ENCODE data around the gene SEC14L5. TPM values are rescaled to one million over a fixed set of nuclear protein-coding genes. Genes with fewer than 3 reads are reported as not detected.

Gene SEC14L5
- total RNA-seq, 1 experiment from 2014 or later = 1.8 TPM

DNA sequence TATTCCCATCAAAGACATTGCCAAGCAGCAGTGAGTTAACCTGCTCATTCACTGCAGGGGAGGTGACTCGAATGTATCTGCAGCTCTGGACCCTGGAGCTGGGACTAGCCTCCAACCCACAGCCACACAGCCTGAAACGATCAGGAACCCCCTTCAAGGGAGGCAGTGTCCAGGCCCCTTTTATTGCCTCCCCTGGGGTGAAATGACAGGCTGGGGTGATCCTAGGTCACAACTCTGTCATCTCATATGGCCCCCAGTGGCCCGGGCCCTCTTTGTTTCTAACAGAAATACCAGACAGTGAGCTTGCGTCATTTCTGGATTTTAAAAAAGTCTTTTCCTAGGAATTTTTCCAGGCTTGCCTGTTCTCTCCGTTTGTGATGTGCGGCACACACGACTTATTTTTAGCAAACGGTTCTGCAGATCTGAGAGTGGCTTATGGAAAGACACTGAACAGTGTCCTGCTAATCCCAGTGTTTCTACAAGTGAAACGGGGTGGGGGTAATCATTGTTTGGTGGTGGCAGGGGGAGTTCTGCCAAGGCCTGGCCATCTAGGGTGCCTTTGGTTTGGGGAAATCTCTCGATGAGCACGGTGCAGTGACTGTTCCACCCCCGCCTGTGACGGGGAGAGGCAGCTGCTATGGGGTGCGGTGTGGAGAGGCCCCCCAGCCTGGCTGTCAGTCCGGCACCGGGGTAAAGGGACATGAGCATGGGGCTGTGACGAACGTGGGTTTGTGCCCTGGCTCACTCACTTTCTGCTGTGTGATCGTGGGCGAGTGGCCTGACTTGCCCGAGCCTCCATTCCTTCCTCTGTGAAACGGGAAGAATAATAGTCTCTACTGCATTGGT, 48.4 kb downstream of the SEC14L5 start:
- H3K27ac ChIP-seq = no peak overlapping the region
- no peak overlapping the region for H2AFZ ChIP-seq
- intact Hi-C loops (cut with micrococcal nuclease; ENCODE audit: unreplicated experiment) = no loop called here
- CTCF ChIA-PET = interaction anchor here (0.5 kb wide), 1 partner anchor 10 kb away, joined by 6 read pairs; no protein-coding TSS in a partner anchor
- H3K9me3 ChIP-seq (ENCODE audit: insufficient read depth, low read depth) = no peaks in the 10 kb centered on the region
- no peaks in the 10 kb centered on the region for H3K4me1 ChIP-seq (replicated peaks; ENCODE audit: insufficient read depth)
- no TSS peak for BruUV-seq (replicated peaks)
- POLR2A ChIA-PET (ENCODE audit: unreplicated experiment) = interaction anchor here (0.6 to 0.7 kb wide), 2 partner anchors 159 to 1109 kb away, joined by 7 to 32 read pairs; no protein-coding TSS in a partner anchor
- no peaks in the 10 kb centered on the region for H3K79me2 ChIP-seq (ENCODE audit: low read depth)
- TF ChIP-seq EZH2 (IDR thresholded peaks at IDR 0.05; ENCODE audit: low read depth) = no peak
- TF ChIP-seq CTCF (conservative IDR thresholded peaks at IDR 0.05) = no peak
- H3F3A ChIP-seq (ENCODE audit: insufficient read depth, low read depth) = no peaks in the 10 kb centered on the region
- no peaks in the 10 kb centered on the region for H3K9me2 ChIP-seq (ENCODE audit: insufficient read depth)
- no peaks in the 10 kb centered on the region for H4K20me1 ChIP-seq (ENCODE audit: insufficient read depth)
- H3K27me3 ChIP-seq (ENCODE audit: insufficient read depth, low read depth) = peaks cover 79% of the 10 kb centered on the region
- no peak overlapping the region for H3K4me3 ChIP-seq
- no peaks in the 10 kb centered on the region for H3K36me3 ChIP-seq (ENCODE audit: low read depth)
- no peak for DNase-seq
- H3K4me2 ChIP-seq = no peak overlapping the region

- H3K4me3 ChIP-seq = no peak overlapping the region
- no peaks in the 10 kb centered on the region for H3K9me2 ChIP-seq (ENCODE audit: insufficient read depth)
- no peak for TF ChIP-seq CTCF (conservative IDR thresholded peaks at IDR 0.05)
- TF ChIP-seq EZH2 (IDR thresholded peaks at IDR 0.05; ENCODE audit: low read depth) = no peak
- H3F3A ChIP-seq (ENCODE audit: insufficient read depth, low read depth) = no peaks in the 10 kb centered on the region
- no peak overlapping the region for H3K27ac ChIP-seq
- H3K79me2 ChIP-seq (ENCODE audit: low read depth) = no peaks in the 10 kb centered on the region
- no TSS peak for BruUV-seq (replicated peaks)
- no peak for DNase-seq
- H4K20me1 ChIP-seq (ENCODE audit: insufficient read depth) = no peaks in the 10 kb centered on the region
- no peaks in the 10 kb centered on the region for H3K36me3 ChIP-seq (ENCODE audit: low read depth)
- H3K4me1 ChIP-seq (replicated peaks; ENCODE audit: insufficient read depth) = no peaks in the 10 kb centered on the region
- no peak overlapping the region for H3K4me2 ChIP-seq
- intact Hi-C loops (cut with micrococcal nuclease; ENCODE audit: unreplicated experiment) = no loop called here
- H2AFZ ChIP-seq = no peak overlapping the region
- H3K27me3 ChIP-seq (ENCODE audit: insufficient read depth, low read depth) = peaks cover 80% of the 10 kb centered on the region
- no peaks in the 10 kb centered on the region for H3K9me3 ChIP-seq (ENCODE audit: insufficient read depth, low read depth)
- CTCF ChIA-PET = interaction anchor here (0.7 kb wide), 1 partner anchor 9 kb away, joined by 8 read pairs; no protein-coding TSS in a partner anchor
- POLR2A ChIA-PET (ENCODE audit: unreplicated experiment) = no interaction called here
These were observed 49.1 kb downstream of the SEC14L5 start for GRCh38 chr16:5007256-5007655.

DNA sequence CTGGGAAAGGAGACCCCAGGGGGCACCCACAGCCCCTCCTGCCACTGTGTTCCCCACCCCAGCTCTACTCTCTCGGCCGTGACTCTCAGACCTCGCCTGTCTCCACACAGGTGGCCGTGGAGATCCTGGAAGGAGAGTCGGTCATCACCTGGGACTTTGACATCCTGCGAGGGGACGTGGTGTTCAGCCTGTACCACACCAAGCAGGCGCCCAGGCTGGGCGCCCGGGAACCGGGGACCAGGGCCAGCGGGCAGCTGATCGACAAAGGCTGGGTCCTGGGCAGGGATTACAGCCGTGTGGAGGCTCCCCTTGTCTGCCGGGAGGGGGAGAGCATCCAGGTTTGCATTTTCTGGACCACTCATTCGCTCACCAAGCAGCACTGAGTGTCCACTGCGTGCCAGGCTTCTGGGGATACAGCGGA, 50.2 kb downstream of the SEC14L5 start:
- BruUV-seq (replicated peaks) = no TSS peak
- no peak overlapping the region for H3K27ac ChIP-seq

More for the DNA sequence above, 50.2 kb downstream of the SEC14L5 start:
- no peaks in the 10 kb centered on the region for H3K36me3 ChIP-seq (ENCODE audit: low read depth)
- H3F3A ChIP-seq (ENCODE audit: insufficient read depth, low read depth) = no peaks in the 10 kb centered on the region
- no peaks in the 10 kb centered on the region for H3K4me1 ChIP-seq (replicated peaks; ENCODE audit: insufficient read depth)
- no peak overlapping the region for H3K4me3 ChIP-seq
- no peak overlapping the region for H3K4me2 ChIP-seq
- H3K9me2 ChIP-seq (ENCODE audit: insufficient read depth) = no peaks in the 10 kb centered on the region
- H3K79me2 ChIP-seq (ENCODE audit: low read depth) = no peaks in the 10 kb centered on the region
- H4K20me1 ChIP-seq (ENCODE audit: insufficient read depth) = no peaks in the 10 kb centered on the region
- H2AFZ ChIP-seq = no peak overlapping the region
- DNase-seq = no peak
- POLR2A ChIA-PET (ENCODE audit: unreplicated experiment) = no interaction called here
- no peak for TF ChIP-seq EZH2 (IDR thresholded peaks at IDR 0.05; ENCODE audit: low read depth)
- no peak for TF ChIP-seq CTCF (conservative IDR thresholded peaks at IDR 0.05)
- peaks cover 79% of the 10 kb centered on the region for H3K27me3 ChIP-seq (ENCODE audit: insufficient read depth, low read depth)
- intact Hi-C loops (cut with micrococcal nuclease; ENCODE audit: unreplicated experiment) = no loop called here
- CTCF ChIA-PET = no interaction called here
- H3K9me3 ChIP-seq (ENCODE audit: insufficient read depth, low read depth) = no peaks in the 10 kb centered on the region
